Activated naive CD8-positive, alpha-beta T cell treated with anti-CD3 and anti-CD28 coated beads, Interleukin-2, amount 50 U/mL, for 16 hours (primary cell): ENCODE results near the gene ULK1.

ENCODE experiments used
- DNase-seq: peaks from one replicate; pipeline ENCODE4 v3.0.0-alpha.2; 2020; ENCODE audit warnings: low read depth, low spot score

The ULK1 gene

GRCh38 chr12:131894313-131894860 is at the start of gene ULK1:
ULK1 (plus strand) TSS chr12:131894622; CDS start chr12:131895002, 380 bp downstream.
- DNase-seq: peak; percentile 91

DNA sequence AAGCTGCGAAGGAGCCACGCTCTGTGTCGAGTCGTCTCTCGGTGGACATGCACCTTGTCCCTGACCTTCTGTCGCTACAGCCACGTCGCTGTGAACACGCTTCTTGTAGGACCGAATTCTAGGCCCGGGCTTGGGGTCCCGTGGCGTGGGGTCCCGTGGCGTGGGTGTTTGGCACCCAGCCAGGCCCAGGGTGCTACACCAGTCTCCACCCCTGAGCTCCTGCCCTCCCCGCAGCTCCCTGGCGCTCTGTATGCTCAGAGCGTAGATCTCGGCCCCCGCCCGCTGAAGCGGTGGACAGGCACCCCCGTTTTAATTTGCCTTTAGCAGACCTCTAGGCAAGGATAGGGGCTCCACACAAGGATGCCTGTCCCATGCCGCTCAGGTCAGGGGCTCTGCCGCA is 49.8 kb upstream of the ULK1 start:
- no peak for DNase-seq

GRCh38 chr12:131845121-131845520 is 49.3 kb upstream of the ULK1 start:
- no peak for DNase-seq

GRCh38 chr12:131847456-131847855 is 47.0 kb upstream of the ULK1 start:
- DNase-seq: no peak

DNA sequence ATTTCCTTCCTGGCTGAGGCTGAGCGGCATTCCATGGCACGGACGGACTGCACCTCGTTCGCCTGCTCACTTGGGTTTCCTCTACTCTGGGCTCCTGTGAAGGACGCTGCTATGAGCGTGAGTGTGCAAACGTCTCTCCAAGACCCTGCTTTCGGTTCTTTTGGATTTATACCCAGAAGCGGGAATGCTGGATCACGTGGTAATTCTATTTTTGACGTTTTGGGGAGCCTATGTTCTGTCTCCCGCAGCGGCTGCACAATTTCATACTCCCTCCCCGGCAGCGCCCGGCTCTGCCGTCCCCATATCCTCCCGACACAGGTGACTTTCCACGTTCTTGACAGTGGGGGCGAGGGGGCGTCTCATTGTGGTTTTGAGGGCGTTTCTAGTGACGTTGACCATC is 45.7 kb upstream of the ULK1 start:
- DNase-seq: no peak

DNA sequence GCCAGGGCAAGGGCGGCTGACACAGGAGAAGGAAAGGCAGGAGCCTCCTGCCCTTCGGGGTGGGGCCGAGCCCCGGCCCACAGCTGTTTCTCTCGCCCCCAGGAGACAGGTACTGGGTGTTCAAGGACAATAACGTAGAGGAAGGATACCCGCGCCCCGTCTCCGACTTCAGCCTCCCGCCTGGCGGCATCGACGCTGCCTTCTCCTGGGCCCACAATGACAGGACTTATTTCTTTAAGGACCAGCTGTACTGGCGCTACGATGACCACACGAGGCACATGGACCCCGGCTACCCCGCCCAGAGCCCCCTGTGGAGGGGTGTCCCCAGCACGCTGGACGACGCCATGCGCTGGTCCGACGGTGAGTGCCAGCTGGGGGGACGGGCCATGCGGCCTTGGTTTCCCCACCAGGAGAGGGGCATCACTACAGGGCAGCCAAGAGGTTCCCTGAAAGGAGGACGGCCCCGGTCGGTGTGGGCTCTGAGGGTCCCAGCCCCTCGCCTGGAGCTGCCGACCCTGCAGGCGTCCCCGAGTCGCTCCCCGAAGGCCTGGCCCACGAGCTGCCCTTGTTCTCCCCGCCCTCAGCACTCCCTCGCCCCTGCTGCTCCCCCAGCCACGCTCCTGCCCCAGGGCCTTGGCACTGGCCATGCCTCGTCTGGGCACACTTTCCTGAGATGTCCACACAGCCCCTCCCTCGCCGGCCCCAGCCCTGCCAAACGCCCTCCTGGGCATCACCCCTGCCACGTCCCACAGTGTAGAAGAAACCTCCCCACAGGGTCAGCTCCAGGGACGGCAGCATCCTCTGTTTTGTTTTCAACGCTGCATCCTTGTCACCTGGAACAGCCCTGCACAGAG is 44.5 kb upstream of the ULK1 start:
- no peak for DNase-seq

- DNase-seq: no peak
Observed at GRCh38 chr12:131850856-131851559, 43.4 kb upstream of the ULK1 start.

DNA sequence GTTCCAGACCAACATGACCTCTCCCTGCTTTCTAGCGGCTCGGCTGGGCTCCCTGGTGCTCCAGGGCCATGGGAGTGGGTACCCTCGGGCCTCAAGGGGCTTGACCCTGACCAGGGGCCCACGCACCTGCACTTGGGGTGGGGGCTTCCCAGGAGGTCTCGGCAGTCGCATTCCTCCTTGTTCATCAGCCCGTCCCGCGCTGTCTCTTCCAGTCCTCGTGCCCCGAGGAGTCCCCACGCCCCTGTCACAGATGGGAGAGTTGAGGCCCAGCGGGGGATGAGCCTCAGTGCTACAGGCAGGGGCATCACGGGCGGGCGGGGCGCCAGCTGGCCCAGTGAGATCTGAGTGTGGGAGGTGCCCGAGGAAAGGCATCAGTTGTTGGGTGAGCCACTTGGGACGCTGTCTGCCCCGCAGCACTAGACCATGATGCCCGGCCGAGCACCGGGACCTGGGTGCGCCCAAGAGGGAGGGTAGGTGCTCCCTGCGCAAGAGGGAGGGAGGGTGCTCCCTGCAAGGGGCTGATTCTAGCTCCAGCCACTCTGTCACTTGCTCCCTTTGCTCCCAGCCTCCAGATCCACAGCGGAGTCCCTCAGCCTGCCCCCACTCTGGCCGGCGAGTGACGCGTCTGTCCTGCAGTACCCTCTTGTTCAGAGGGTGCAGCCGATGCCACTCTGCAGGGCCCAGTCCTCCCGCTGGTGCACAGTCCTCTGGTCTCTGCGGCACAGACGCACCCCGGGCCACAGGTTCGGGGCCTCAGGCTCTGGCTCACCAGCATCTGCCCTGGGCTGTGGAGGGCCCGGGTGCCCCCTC is 42.5 kb upstream of the ULK1 start:
- no peak for DNase-seq

DNA sequence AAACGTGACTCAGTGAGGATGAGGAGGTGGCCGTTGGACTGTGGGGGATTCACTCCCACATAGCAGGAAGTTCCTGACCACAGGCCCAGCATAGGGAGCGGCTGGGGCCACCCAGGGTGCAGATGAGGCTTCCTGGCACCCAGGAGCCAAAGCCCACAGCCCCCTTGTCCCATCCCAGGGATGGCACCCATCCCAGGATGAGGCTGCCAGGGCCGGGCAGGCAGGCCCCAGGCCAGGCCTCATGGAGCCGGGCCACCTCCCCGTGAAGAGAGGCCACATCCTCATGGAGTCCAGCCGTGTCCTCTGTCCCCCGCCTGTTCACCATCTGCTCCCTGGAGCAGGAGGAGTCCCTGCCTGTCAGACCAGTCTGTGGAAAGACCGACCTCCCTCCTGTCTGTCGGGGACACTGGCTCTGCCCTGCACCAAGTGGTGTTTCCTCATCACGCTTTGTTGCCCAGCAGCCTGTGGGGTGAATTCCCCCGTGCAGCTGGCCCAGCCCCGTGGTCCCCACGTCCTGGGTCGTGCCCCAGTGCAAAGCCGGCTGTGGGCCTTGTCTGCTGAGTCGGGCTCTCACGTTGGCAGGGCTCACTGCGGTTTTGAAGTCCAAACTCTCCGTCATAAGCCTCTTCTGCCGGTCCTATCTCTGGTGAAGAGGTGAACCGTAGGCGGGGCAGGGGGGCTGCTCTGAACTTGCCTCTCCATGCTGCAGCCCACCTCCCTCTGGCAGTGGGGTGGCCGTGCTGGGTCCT is 41.7 kb upstream of the ULK1 start:
- DNase-seq: no peak

DNA sequence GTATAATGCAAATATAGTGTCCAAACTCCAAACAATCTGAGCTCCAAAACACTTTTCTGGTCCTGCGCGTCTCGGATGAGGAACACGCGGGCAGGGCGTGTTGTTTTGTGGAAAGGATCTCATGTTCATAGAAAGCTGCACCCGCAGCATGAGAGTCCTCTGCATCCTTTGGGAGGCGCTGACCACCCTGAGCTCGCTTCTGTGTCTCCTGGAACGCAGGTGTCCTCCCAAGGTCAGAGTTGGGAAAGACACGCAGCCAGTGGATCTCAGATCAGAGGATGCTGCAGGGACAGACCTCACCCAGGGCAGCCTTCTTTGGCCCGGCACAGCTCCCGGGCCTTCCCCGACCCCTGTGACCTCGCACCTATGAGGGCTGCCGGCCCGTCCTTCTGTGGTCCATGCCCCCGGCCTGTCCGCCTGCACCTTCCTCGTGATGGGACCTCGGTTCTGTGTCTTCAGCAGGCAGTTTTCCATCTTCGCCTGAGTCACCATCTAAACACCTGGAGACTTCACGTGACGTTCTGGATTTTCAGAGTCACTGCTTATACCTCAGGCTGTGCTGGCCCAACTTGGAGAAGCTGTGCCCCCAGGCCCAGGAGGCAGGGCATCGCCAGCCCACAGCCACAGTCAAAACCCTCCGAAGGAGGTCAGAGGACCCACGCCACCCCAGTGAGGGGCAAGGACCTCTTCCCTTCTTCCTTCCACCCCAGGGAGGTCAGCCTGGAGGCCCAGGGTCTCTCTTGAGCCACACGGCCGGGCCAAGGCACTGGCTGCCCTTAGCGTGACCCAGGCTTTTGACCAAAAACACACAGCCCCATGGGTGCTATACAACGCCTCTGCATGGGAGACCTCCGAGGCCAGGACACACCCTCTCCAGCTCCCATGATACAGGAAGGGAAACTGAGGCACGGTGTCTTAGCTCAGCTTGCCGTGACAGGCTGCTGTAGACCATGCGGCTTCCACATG is 40.3 kb upstream of the ULK1 start:
- DNase-seq: no peak

DNA sequence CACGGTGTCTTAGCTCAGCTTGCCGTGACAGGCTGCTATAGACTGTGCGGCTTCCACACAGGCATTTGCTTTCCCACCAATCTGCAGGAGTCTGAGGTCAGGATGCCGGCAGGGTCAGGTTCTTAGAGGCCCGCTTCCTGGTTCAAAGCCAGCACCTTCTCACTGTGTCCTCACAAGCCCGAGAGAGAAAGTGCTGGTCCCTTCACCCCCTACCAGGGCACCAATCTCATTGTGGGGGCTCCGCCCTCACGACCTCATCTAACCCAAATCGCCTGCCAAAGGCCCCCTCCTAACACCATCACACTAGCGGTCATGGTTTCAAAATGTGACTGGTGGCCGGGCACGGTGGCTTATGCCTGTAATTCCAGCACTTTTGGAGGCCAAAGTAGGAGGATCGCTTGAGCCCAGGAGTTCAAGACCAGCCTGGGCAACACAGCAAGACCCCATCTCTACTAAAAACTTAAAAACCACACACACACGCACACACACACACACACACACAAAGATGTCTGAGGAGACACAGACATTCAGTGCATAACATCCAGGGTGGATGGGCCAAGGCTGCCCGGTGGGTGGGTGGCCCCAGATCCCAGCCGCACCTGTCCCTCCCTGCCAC is 39.5 kb upstream of the ULK1 start:
- DNase-seq: no peak

DNA sequence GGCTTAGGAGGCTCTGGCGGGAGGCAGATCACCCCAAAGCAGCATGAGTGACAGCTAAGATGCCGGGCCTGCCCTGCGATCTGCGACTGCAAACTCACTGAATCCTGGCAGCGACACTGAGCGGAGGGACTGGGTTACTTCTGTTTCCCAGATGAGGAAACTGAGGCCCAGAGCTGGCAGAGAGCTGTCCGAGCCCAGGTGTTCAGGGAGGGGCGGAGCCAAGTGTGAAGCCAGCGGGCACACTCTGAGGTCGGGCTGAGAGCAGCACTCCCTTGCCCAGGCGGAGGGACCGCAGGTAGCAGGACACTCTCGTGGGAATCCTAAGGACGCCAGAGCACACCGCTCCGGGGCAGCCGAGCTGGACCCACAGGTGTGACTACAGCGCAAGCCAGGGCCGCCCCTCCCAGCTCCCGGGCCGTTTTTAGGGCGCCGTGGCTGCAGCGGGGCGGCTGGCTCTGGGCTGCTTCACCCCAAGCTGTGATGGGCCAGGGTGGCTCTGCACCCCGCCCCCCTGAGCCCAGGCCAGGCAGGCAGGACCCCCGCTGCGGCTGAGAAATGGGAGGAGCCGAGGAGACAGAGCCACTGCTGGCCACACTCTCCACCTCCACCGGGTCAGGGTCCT is 38.8 kb upstream of the ULK1 start:
- no peak for DNase-seq

DNA sequence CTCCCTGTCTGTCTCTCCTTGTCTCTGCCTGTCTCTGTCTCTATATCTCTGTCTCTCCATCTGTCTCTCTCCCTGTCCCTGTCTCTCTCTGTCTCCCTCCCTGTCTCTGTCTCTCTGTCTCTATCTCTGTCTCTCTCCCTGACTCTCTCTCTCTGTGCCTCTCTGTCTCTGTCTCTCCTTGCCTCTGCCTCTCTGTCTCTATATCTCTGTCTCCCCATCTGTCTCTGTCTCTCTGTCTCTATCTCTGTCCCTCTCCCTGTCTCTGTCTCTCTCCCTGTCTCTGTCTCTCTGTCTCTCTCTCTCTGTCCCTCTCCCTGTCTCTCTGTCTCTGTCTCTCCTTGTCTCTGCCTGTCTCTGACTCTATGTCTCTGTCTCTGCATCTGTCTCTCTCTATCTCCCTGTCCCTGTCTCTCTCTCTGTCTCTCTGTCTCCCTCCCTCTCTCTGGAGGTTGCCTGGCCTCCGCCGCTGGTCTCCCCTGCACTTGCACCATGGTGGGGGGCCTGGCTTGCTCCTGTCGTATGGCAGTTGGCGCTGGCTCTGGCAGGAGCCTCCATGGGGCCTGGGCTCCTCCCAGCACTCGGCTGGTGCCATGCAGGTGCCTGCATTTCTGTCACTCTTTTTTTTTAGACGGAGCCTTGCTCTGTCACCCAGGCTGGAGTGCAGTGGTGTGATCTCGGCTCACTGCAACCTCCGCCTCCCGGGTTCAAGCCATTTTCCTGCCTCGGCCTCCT is 37.9 kb upstream of the ULK1 start:
- DNase-seq: no peak

- DNase-seq: no peak
Observed at GRCh38 chr12:131857908-131858850, 36.2 kb upstream of the ULK1 start.

DNA sequence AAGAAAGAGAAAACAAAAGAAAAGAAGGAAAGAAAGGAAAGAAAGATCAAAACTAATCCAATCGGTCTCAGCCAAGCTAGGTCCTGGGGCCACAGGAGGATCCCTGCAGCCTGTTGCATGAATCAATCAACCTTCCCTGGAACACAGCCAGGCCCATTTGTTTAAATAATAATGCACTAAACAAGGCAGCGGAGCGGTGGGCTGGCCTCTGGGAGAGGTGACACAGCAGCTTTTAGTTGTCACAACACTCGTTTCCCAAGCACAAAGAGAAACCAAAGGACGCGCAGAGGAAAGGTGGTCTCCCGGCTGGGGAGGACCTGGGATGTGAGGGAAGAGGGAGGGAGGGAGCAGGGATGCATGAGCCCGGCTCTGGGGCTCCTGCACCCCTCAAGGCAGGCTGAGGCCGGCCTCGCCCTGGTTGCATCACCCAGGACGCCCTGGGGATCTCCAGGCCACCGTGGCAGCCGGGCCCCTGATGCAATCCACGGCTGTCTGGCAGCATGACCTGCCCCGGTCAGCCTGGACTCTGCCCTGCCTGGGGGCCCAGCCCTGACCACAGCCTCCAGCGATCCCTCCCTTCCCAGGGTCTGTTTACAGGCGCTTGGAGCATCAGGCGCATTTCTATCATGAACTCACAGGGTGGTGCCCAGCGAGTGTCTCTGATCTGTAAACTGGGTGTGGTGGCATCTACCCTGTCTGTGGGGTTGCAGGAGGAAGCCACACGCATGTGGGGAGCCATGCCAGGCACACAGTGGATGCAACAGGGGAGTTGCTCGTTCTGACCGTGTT is 33.8 kb upstream of the ULK1 start:
- no peak for DNase-seq

- no peak for DNase-seq
Observed at GRCh38 chr12:131861261-131862083, 33.0 kb upstream of the ULK1 start.
